Measurements from ENCODE around the gene RPS18. TPM values are rescaled to one million over a fixed set of nuclear protein-coding genes. Genes with fewer than 3 reads are reported as not detected.
A peak's percentile ranks its signal among the peaks of the same experiment; 100 is the strongest.

The RPS18 gene
- total and polyA plus RNA-seq, 7 experiments from 2014 or later, result 2,454 to 10,735 (median 3,561) TPM

GRCh38 chr6:33299237-33299944 lies 27.5 kb downstream of the RPS18 start:
- H3K27me3 ChIP-seq (ENCODE audit: control insufficient read depth in 2 of 2, insufficient read depth in 2 of 2, low read length in 2 of 2), result no peaks in the 10 kb centered on the region
- peak overlapping the region; percentile 95 to 100 (median 99) for H3K4me3 Mint-ChIP-seq
- peaks cover 0 to 7% (median 0%) of the 10 kb centered on the region in 11 donors for H3K9me3 Mint-ChIP-seq
- peaks cover 4 to 24% (median 7%) of the 10 kb centered on the region in 5 donors for H3K36me3 Mint-ChIP-seq
- CTCF ChIA-PET, result interaction anchor here (0.7 to 2.7 kb wide), 11 partner anchors 10 to 401 kb away, joined by 3 to 20 read pairs (median 5); partner anchors contain the start of genes PFDN6, RPS18, VPS52 and WDR46
- peaks cover 0 to 3% (median 0%) of the 10 kb centered on the region in 5 donors for H3K27me3 Mint-ChIP-seq
- H3K36me3 ChIP-seq (ENCODE audit: control insufficient read depth in 2 of 3, insufficient read depth in 3 of 3, low read length in 3 of 3), result peaks cover 6 to 53% (median 10%) of the 10 kb centered on the region in 3 experiments
- peak overlapping the region; percentile 95 to 100 (median 99) for H3K27ac Mint-ChIP-seq
- H3K9me3 ChIP-seq (ENCODE audit: control insufficient read depth in 2 of 3, low read length in 3 of 3), result no peaks in the 10 kb centered on the region
- DNase-seq (peak; percentile 89 to 96 (median 93)), ATAC-seq (peak; percentile 88)
- H3K4me1 Mint-ChIP-seq, result peaks cover 25 to 48% (median 38%) of the 10 kb centered on the region in 7 donors
- peak overlapping the region; percentile 92 for H3K27ac ChIP-seq (ENCODE audit: low read depth, low read length)
- POLR2A ChIA-PET, result interaction anchor here (0.6 to 4.6 kb wide), 16 partner anchors 8 to 1647 kb away, joined by 3 to 70 read pairs (median 8); partner anchors contain the start of genes B3GALT4, HSD17B8, PFDN6 and RING1
- H3K4me3 ChIP-seq (ENCODE audit: low read length), result peak overlapping the region; percentile 78
- intact Hi-C loops (cut with micrococcal nuclease), result loop anchor here (1.0 to 5.0 kb wide), 13 partner anchors 10 to 327 kb away; partner anchors contain the start of genes B3GALT4 (in 2 of the 2), KIFC1 (in 2 of the 2), PFDN6 (in 2 of the 2) and VPS52 (in 2 of the 2)
- H3K4me1 ChIP-seq (ENCODE audit: control insufficient read depth in 2 of 2, insufficient read depth in 2 of 2, low read length in 2 of 2), result peaks cover 5 to 10% of the 10 kb centered on the region in 2 donors

GRCh38 chr6:33301877-33302276 lies 30.0 kb downstream of the RPS18 start:
- Mint-ChIP-seq H3K9me3 (peaks cover 0 to 7% (median 0%) of the 10 kb centered on the region in 11 donors), H3K27ac (peak overlapping the region in 7 of 9 donors; percentile 3 to 99 (median 72)), H3K36me3 (peaks cover 4 to 28% (median 11%) of the 10 kb centered on the region in 5 donors), H3K4me3 (peak overlapping the region in 2 of 10 donors; percentile 3 to 97), H3K27me3 (peaks cover 0 to 3% (median 0%) of the 10 kb centered on the region in 5 donors), H3K4me1 (peaks cover 34 to 58% (median 54%) of the 10 kb centered on the region in 7 donors)
- ChIA-PET CTCF (interaction anchor here (0.9 to 2.7 kb wide), 4 partner anchors 12 to 45 kb away, joined by 3 to 13 read pairs (median 6); partner anchors contain the start of genes PFDN6 and WDR46), POLR2A (interaction anchor here (1.1 to 3.2 kb wide), 8 partner anchors 9 to 43 kb away, joined by 3 to 39 read pairs (median 6); partner anchors contain the start of genes B3GALT4, RPS18, TAPBP and VPS52)
- DNase-seq (no peak), ATAC-seq (no peak)
- Histone ChIP-seq H3K27ac (ENCODE audit: low read depth, low read length) (peak overlapping the region; percentile 30), H3K4me3 (ENCODE audit: low read length) (no peak overlapping the region), H3K36me3 (ENCODE audit: control insufficient read depth in 2 of 3, insufficient read depth in 3 of 3, low read length in 3 of 3) (peaks cover 25 to 50% (median 30%) of the 10 kb centered on the region in 3 experiments), H3K9me3 (ENCODE audit: control insufficient read depth in 2 of 3, low read length in 3 of 3) (no peaks in the 10 kb centered on the region), H3K4me1 (ENCODE audit: control insufficient read depth in 2 of 2, insufficient read depth in 2 of 2, low read length in 2 of 2) (peaks cover 10 to 19% of the 10 kb centered on the region in 2 donors), H3K27me3 (ENCODE audit: control insufficient read depth in 2 of 2, insufficient read depth in 2 of 2, low read length in 2 of 2) (no peaks in the 10 kb centered on the region)
- intact Hi-C loops (cut with micrococcal nuclease), result no loop called here

- Histone ChIP-seq H3K27me3 (ENCODE audit: control insufficient read depth in 2 of 2, insufficient read depth in 2 of 2, low read length in 2 of 2) (no peaks in the 10 kb centered on the region), H3K27ac (ENCODE audit: low read depth, low read length) (no peak overlapping the region), H3K9me3 (ENCODE audit: control insufficient read depth in 2 of 3, low read length in 3 of 3) (no peaks in the 10 kb centered on the region), H3K4me1 (ENCODE audit: control insufficient read depth in 2 of 2, insufficient read depth in 2 of 2, low read length in 2 of 2) (peaks cover 10 to 13% of the 10 kb centered on the region in 2 donors), H3K36me3 (ENCODE audit: control insufficient read depth in 2 of 3, insufficient read depth in 3 of 3, low read length in 3 of 3) (peaks cover 30 to 52% (median 30%) of the 10 kb centered on the region in 3 experiments), H3K4me3 (ENCODE audit: low read length) (no peak overlapping the region)
- H3K27ac Mint-ChIP-seq, result peak overlapping the region in 3 of 9 donors; percentile 70 to 80 (median 77)
- peaks cover 34 to 65% (median 54%) of the 10 kb centered on the region in 7 donors for H3K4me1 Mint-ChIP-seq
- H3K36me3 Mint-ChIP-seq, result peaks cover 4 to 31% (median 16%) of the 10 kb centered on the region in 5 donors
- intact Hi-C loops (cut with micrococcal nuclease), result no loop called here
- peaks cover 0 to 3% (median 0%) of the 10 kb centered on the region in 11 donors for H3K9me3 Mint-ChIP-seq
- ChIA-PET CTCF (interaction anchor here (1.0 kb wide), 1 partner anchor 41 kb away, joined by 3 read pairs; no protein-coding TSS in a partner anchor), POLR2A (no interaction called here)
- H3K4me3 Mint-ChIP-seq, result no peak overlapping the region
- H3K27me3 Mint-ChIP-seq, result no peaks in the 10 kb centered on the region
- ATAC-seq (no peak), DNase-seq (no peak)
Measured at GRCh38 chr6:33304216-33304615, 32.3 kb downstream of the RPS18 start.

- DNase-seq (no peak), ATAC-seq (no peak)
- H3K4me1 ChIP-seq (ENCODE audit: control insufficient read depth in 2 of 2, insufficient read depth in 2 of 2, low read length in 2 of 2), result peaks cover 10% of the 10 kb centered on the region in 2 donors
- H3K36me3 Mint-ChIP-seq, result peaks cover 4 to 25% (median 12%) of the 10 kb centered on the region in 5 donors
- ChIA-PET CTCF (interaction anchor here (1.0 to 1.2 kb wide), 2 partner anchors 18 to 40 kb away, joined by 3 read pairs; no protein-coding TSS in a partner anchor), POLR2A (interaction anchor here (1.0 to 1.2 kb wide), 3 partner anchors 10 to 113 kb away, joined by 3 to 6 read pairs (median 4); partner anchors contain the start of gene CUTA)
- H3K9me3 Mint-ChIP-seq, result no peaks in the 10 kb centered on the region
- no peaks in the 10 kb centered on the region for H3K9me3 ChIP-seq (ENCODE audit: control insufficient read depth in 2 of 3, low read length in 3 of 3)
- peaks cover 28 to 56% (median 47%) of the 10 kb centered on the region in 7 donors for H3K4me1 Mint-ChIP-seq
- no peak overlapping the region for H3K4me3 Mint-ChIP-seq
- H3K36me3 ChIP-seq (ENCODE audit: control insufficient read depth in 2 of 3, insufficient read depth in 3 of 3, low read length in 3 of 3), result peaks cover 30 to 54% (median 30%) of the 10 kb centered on the region in 3 experiments
- H3K4me3 ChIP-seq (ENCODE audit: low read length), result no peak overlapping the region
- H3K27me3 ChIP-seq (ENCODE audit: control insufficient read depth in 2 of 2, insufficient read depth in 2 of 2, low read length in 2 of 2), result no peaks in the 10 kb centered on the region
- intact Hi-C loops (cut with micrococcal nuclease), result no loop called here
- H3K27ac ChIP-seq (ENCODE audit: low read depth, low read length), result no peak overlapping the region
- H3K27ac Mint-ChIP-seq, result peak overlapping the region in 2 of 9 donors; percentile 51 to 77
- H3K27me3 Mint-ChIP-seq, result no peaks in the 10 kb centered on the region
Measured at GRCh38 chr6:33305052-33305451, 33.2 kb downstream of the RPS18 start.

- no peaks in the 10 kb centered on the region for H3K27me3 ChIP-seq (ENCODE audit: control insufficient read depth in 2 of 2, insufficient read depth in 2 of 2, low read length in 2 of 2)
- POLR2A ChIA-PET, result interaction anchor here (1.0 to 2.3 kb wide), 3 partner anchors 38 to 112 kb away, joined by 3 to 8 read pairs (median 5); partner anchors contain the start of gene CUTA
- Mint-ChIP-seq H3K36me3 (peaks cover 4 to 25% (median 13%) of the 10 kb centered on the region in 5 donors), H3K9me3 (no peaks in the 10 kb centered on the region), H3K4me3 (peak overlapping the region in 2 of 10 donors; percentile 1 to 4), H3K4me1 (peaks cover 23 to 51% (median 43%) of the 10 kb centered on the region in 7 donors), H3K27ac (peak overlapping the region in 6 of 9 donors; percentile 8 to 72 (median 52)), H3K27me3 (no peaks in the 10 kb centered on the region)
- CTCF ChIA-PET, result no interaction called here
- peak overlapping the region; percentile 18 for H3K27ac ChIP-seq (ENCODE audit: low read depth, low read length)
- intact Hi-C loops (cut with micrococcal nuclease), result no loop called here
- H3K4me3 ChIP-seq (ENCODE audit: low read length), result no peak overlapping the region
- H3K4me1 ChIP-seq (ENCODE audit: control insufficient read depth in 2 of 2, insufficient read depth in 2 of 2, low read length in 2 of 2), result peaks cover 9 to 17% of the 10 kb centered on the region in 2 donors
- H3K36me3 ChIP-seq (ENCODE audit: control insufficient read depth in 2 of 3, insufficient read depth in 3 of 3, low read length in 3 of 3), result peaks cover 30 to 60% (median 30%) of the 10 kb centered on the region in 3 experiments
- H3K9me3 ChIP-seq (ENCODE audit: control insufficient read depth in 2 of 3, low read length in 3 of 3), result no peaks in the 10 kb centered on the region
- ATAC-seq, result no peak
- DNase-seq, result no peak
Measured at GRCh38 chr6:33306356-33306755, 34.5 kb downstream of the RPS18 start.
